ENCODE data around the gene SLC16A13. TPM values are rescaled to one million over a fixed set of nuclear protein-coding genes. Genes with fewer than 3 reads are reported as not detected.

SLC16A13 gene
- total RNA-seq, 1 donor from 2014 or later, result 3.4 TPM

GRCh38 chr17:7024402-7024785 lies 11.4 kb upstream of the SLC16A13 start:
- Histone ChIP-seq H3K27me3 (ENCODE audit: control insufficient read depth, insufficient read depth, low read length) (peaks cover 17% of the 10 kb centered on the region), H3K4me3 (ENCODE audit: low read depth, low read length) (no peak overlapping the region), H3K36me3 (ENCODE audit: control insufficient read depth, insufficient read depth, low read length) (no peaks in the 10 kb centered on the region)
- no peak for TF ChIP-seq CTCF (IDR thresholded peaks at IDR 0.05; ENCODE audit: insufficient read depth, low read length, poor library complexity, severe bottlenecking)
- no peak for DNase-seq (ENCODE audit: low read depth)

GRCh38 chr17:7025245-7025644 lies 10.6 kb upstream of the SLC16A13 start:
- no peak for TF ChIP-seq CTCF (IDR thresholded peaks at IDR 0.05; ENCODE audit: insufficient read depth, low read length, poor library complexity, severe bottlenecking)
- H3K27me3 ChIP-seq (ENCODE audit: control insufficient read depth, insufficient read depth, low read length), result peaks cover 17% of the 10 kb centered on the region
- no peak overlapping the region for H3K4me3 ChIP-seq (ENCODE audit: low read depth, low read length)
- no peak for DNase-seq (ENCODE audit: low read depth)
- no peaks in the 10 kb centered on the region for H3K36me3 ChIP-seq (ENCODE audit: control insufficient read depth, insufficient read depth, low read length)

- Histone ChIP-seq H3K36me3 (ENCODE audit: control insufficient read depth, insufficient read depth, low read length) (no peaks in the 10 kb centered on the region), H3K27me3 (ENCODE audit: control insufficient read depth, insufficient read depth, low read length) (peaks cover 17% of the 10 kb centered on the region), H3K4me3 (ENCODE audit: low read depth, low read length) (no peak overlapping the region)
- no peak for TF ChIP-seq CTCF (IDR thresholded peaks at IDR 0.05; ENCODE audit: insufficient read depth, low read length, poor library complexity, severe bottlenecking)
- no peak for DNase-seq (ENCODE audit: low read depth)
Observed at GRCh38 chr17:7026471-7027115, 9.2 kb upstream of the SLC16A13 start.

GRCh38 chr17:7027335-7027734 lies 8.5 kb upstream of the SLC16A13 start:
- Histone ChIP-seq H3K4me3 (ENCODE audit: low read depth, low read length) (no peak overlapping the region), H3K27me3 (ENCODE audit: control insufficient read depth, insufficient read depth, low read length) (peaks cover 13% of the 10 kb centered on the region), H3K36me3 (ENCODE audit: control insufficient read depth, insufficient read depth, low read length) (no peaks in the 10 kb centered on the region)
- no peak for DNase-seq (ENCODE audit: low read depth)
- TF ChIP-seq CTCF (IDR thresholded peaks at IDR 0.05; ENCODE audit: insufficient read depth, low read length, poor library complexity, severe bottlenecking), result no peak

- DNase-seq (ENCODE audit: low read depth), result no peak
- no peak for TF ChIP-seq CTCF (IDR thresholded peaks at IDR 0.05; ENCODE audit: insufficient read depth, low read length, poor library complexity, severe bottlenecking)
- Histone ChIP-seq H3K4me3 (ENCODE audit: low read depth, low read length) (no peak overlapping the region), H3K27me3 (ENCODE audit: control insufficient read depth, insufficient read depth, low read length) (no peaks in the 10 kb centered on the region), H3K36me3 (ENCODE audit: control insufficient read depth, insufficient read depth, low read length) (no peaks in the 10 kb centered on the region)
Observed at GRCh38 chr17:7029096-7029495, 6.7 kb upstream of the SLC16A13 start.

GRCh38 chr17:7029659-7030058 lies 6.2 kb upstream of the SLC16A13 start:
- no peaks in the 10 kb centered on the region for H3K27me3 ChIP-seq (ENCODE audit: control insufficient read depth, insufficient read depth, low read length)
- H3K36me3 ChIP-seq (ENCODE audit: control insufficient read depth, insufficient read depth, low read length), result no peaks in the 10 kb centered on the region
- no peak overlapping the region for H3K4me3 ChIP-seq (ENCODE audit: low read depth, low read length)
- no peak for DNase-seq (ENCODE audit: low read depth)
- no peak for TF ChIP-seq CTCF (IDR thresholded peaks at IDR 0.05; ENCODE audit: insufficient read depth, low read length, poor library complexity, severe bottlenecking)
